WTC11 (cell line): ENCODE results near the gene UGT1A3.

Source experiments
- KAT7 ChIP-seq: sonication (generic); formaldehyde crosslinking; IDR thresholded peaks from 2 replicates; pipeline ENCODE4 v1.8.1; 2023; ENCODE audit warnings: missing genetic modification reagents, mild to moderate bottlenecking, borderline replicate concordance
- NFYB ChIP-seq: sonication (generic); formaldehyde crosslinking; conservative IDR thresholded peaks from 2 replicates; pipeline ENCODE4 v1.8.0; 2022; ENCODE audit warnings: low read depth, missing genetic modification reagents
- TF ChIP-seq, protein P1 (sequence below): fragments of 200-600 bp; IDR thresholded peaks from 2 replicates; pipeline ENCODE4 v1.8.0; 2022; ENCODE audit warnings: antibody characterized with exemption
- TF ChIP-seq, protein P2 (sequence below): sonication (generic); formaldehyde crosslinking; conservative IDR thresholded peaks from 2 replicates; pipeline ENCODE4 v1.8.1; 2023; ENCODE audit warnings: mild to moderate bottlenecking, low read depth, missing genetic modification reagents, moderate library complexity
- TF ChIP-seq, protein P3 (sequence below): sonication (generic); formaldehyde crosslinking; IDR thresholded peaks from 2 replicates; pipeline ENCODE4 v1.8.0; 2022; ENCODE audit warnings: mild to moderate bottlenecking, missing genetic modification reagents

DNA sequence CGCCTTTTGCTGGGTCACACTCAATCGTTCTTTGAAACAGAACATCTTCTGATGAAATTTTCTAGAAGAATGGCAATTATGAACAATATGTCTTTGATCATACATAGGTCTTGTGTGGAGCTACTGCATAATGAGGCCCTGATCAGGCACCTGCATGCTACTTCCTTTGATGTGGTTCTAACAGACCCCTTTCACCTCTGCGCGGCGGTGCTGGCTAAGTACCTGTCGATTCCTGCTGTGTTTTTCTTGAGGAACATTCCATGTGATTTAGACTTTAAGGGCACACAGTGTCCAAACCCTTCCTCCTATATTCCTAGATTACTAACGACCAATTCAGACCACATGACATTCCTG lies 15.6 kb upstream of the UGT1A3 start:
- TF ChIP-seq, protein P1, sequence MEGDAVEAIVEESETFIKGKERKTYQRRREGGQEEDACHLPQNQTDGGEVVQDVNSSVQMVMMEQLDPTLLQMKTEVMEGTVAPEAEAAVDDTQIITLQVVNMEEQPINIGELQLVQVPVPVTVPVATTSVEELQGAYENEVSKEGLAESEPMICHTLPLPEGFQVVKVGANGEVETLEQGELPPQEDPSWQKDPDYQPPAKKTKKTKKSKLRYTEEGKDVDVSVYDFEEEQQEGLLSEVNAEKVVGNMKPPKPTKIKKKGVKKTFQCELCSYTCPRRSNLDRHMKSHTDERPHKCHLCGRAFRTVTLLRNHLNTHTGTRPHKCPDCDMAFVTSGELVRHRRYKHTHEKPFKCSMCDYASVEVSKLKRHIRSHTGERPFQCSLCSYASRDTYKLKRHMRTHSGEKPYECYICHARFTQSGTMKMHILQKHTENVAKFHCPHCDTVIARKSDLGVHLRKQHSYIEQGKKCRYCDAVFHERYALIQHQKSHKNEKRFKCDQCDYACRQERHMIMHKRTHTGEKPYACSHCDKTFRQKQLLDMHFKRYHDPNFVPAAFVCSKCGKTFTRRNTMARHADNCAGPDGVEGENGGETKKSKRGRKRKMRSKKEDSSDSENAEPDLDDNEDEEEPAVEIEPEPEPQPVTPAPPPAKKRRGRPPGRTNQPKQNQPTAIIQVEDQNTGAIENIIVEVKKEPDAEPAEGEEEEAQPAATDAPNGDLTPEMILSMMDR: no peak
- TF ChIP-seq, protein P2, sequence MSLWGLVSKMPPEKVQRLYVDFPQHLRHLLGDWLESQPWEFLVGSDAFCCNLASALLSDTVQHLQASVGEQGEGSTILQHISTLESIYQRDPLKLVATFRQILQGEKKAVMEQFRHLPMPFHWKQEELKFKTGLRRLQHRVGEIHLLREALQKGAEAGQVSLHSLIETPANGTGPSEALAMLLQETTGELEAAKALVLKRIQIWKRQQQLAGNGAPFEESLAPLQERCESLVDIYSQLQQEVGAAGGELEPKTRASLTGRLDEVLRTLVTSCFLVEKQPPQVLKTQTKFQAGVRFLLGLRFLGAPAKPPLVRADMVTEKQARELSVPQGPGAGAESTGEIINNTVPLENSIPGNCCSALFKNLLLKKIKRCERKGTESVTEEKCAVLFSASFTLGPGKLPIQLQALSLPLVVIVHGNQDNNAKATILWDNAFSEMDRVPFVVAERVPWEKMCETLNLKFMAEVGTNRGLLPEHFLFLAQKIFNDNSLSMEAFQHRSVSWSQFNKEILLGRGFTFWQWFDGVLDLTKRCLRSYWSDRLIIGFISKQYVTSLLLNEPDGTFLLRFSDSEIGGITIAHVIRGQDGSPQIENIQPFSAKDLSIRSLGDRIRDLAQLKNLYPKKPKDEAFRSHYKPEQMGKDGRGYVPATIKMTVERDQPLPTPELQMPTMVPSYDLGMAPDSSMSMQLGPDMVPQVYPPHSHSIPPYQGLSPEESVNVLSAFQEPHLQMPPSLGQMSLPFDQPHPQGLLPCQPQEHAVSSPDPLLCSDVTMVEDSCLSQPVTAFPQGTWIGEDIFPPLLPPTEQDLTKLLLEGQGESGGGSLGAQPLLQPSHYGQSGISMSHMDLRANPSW (CRISPR knock-in tag): no peak
- TF ChIP-seq KAT7 (CRISPR knock-in tag): no peak
- TF ChIP-seq NFYB (CRISPR knock-in tag): no peak
- TF ChIP-seq, protein P3, sequence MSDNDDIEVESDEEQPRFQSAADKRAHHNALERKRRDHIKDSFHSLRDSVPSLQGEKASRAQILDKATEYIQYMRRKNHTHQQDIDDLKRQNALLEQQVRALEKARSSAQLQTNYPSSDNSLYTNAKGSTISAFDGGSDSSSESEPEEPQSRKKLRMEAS (CRISPR knock-in tag): no peak
